Measurements from ENCODE around the gene OBP2A.

OBP2A gene

GRCh38 chr9:135524130-135524861 lies 21.6 kb upstream of the OBP2A start:
- no peak for TF ChIP-seq EZH2phosphoT487 (IDR thresholded peaks at IDR 0.05; ENCODE audit: low read depth)
- TF ChIP-seq CTCF (IDR thresholded peaks at IDR 0.05; ENCODE audit: low read depth, low read length) = no peak
- Histone ChIP-seq H3K27ac (ENCODE audit: low read length) (no peak overlapping the region), H3K36me3 (replicated peaks; ENCODE audit: low read depth, low read length) (no peaks in the 10 kb centered on the region), H3K4me2 (ENCODE audit: low read length) (no peak overlapping the region), H3K9ac (ENCODE audit: low read length) (no peak overlapping the region), H3K27me3 (ENCODE audit: low read depth, low read length) (no peaks in the 10 kb centered on the region), H3K4me1 (ENCODE audit: low read length) (no peaks in the 10 kb centered on the region), H3K9me3 (ENCODE audit: insufficient read depth, low read length) (no peaks in the 10 kb centered on the region), H3K4me3 (ENCODE audit: low read length) (no peak overlapping the region), H3K79me2 (ENCODE audit: low read length) (no peaks in the 10 kb centered on the region), H4K20me1 (ENCODE audit: insufficient read depth, low read length) (no peaks in the 10 kb centered on the region), H2AFZ (ENCODE audit: low read depth, low read length) (no peak overlapping the region)

GRCh38 chr9:135525241-135526088 lies 20.5 kb upstream of the OBP2A start:
- Histone ChIP-seq H3K79me2 (ENCODE audit: low read length) (no peaks in the 10 kb centered on the region), H3K9ac (ENCODE audit: low read length) (no peak overlapping the region), H3K4me3 (ENCODE audit: low read length) (no peak overlapping the region), H3K36me3 (replicated peaks; ENCODE audit: low read depth, low read length) (no peaks in the 10 kb centered on the region), H3K27me3 (ENCODE audit: low read depth, low read length) (no peaks in the 10 kb centered on the region), H3K9me3 (ENCODE audit: insufficient read depth, low read length) (no peaks in the 10 kb centered on the region), H2AFZ (ENCODE audit: low read depth, low read length) (no peak overlapping the region), H3K4me2 (ENCODE audit: low read length) (no peak overlapping the region), H3K27ac (ENCODE audit: low read length) (no peak overlapping the region), H4K20me1 (ENCODE audit: insufficient read depth, low read length) (no peaks in the 10 kb centered on the region), H3K4me1 (ENCODE audit: low read length) (no peaks in the 10 kb centered on the region)
- no peak for TF ChIP-seq EZH2phosphoT487 (IDR thresholded peaks at IDR 0.05; ENCODE audit: low read depth)
- no peak for TF ChIP-seq CTCF (IDR thresholded peaks at IDR 0.05; ENCODE audit: low read depth, low read length)

- Histone ChIP-seq H3K4me3 (ENCODE audit: low read length) (no peak overlapping the region), H2AFZ (ENCODE audit: low read depth, low read length) (no peak overlapping the region), H3K4me2 (ENCODE audit: low read length) (no peak overlapping the region), H3K9ac (ENCODE audit: low read length) (no peak overlapping the region), H3K36me3 (replicated peaks; ENCODE audit: low read depth, low read length) (no peaks in the 10 kb centered on the region), H3K79me2 (ENCODE audit: low read length) (no peaks in the 10 kb centered on the region), H3K4me1 (ENCODE audit: low read length) (no peaks in the 10 kb centered on the region), H4K20me1 (ENCODE audit: insufficient read depth, low read length) (no peaks in the 10 kb centered on the region), H3K27ac (ENCODE audit: low read length) (no peak overlapping the region), H3K27me3 (ENCODE audit: low read depth, low read length) (no peaks in the 10 kb centered on the region), H3K9me3 (ENCODE audit: insufficient read depth, low read length) (no peaks in the 10 kb centered on the region)
- TF ChIP-seq CTCF (IDR thresholded peaks at IDR 0.05; ENCODE audit: low read depth, low read length) (no peak), EZH2phosphoT487 (IDR thresholded peaks at IDR 0.05; ENCODE audit: low read depth) (no peak)
These were observed 19.7 kb upstream of the OBP2A start for GRCh38 chr9:135526089-135526729.

Measured in OCI-LY3 (cell line).